Measurements from ENCODE around the gene GAB2.
"Not testable (repeated sequence)": the region's sequence is repeated elsewhere in the genome, so short reads cannot be mapped to it uniquely, and the experiment has no call there.

Gene GAB2

GRCh38 chr11:78197816-78198215, 219.8 kb downstream of the GAB2 start:
- no peak for DNase-seq

GRCh38 chr11:78196661-78197091, 220.9 kb downstream of the GAB2 start:
- DNase-seq = no peak

- DNase-seq = no peak
Measured at GRCh38 chr11:78195917-78196560, 221.6 kb downstream of the GAB2 start.

GRCh38 chr11:78194490-78194889, 223.1 kb downstream of the GAB2 start:
- no peak for DNase-seq

GRCh38 chr11:78193806-78194205, 223.8 kb downstream of the GAB2 start:
- DNase-seq = no peak

GRCh38 chr11:78192911-78193351, 224.7 kb downstream of the GAB2 start:
- no peak for DNase-seq

GRCh38 chr11:78192223-78192719, 225.3 kb downstream of the GAB2 start:
- no peak for DNase-seq

- no peak for DNase-seq
Measured at GRCh38 chr11:78190871-78191538, 226.6 kb downstream of the GAB2 start.

GRCh38 chr11:78190374-78190773, 227.2 kb downstream of the GAB2 start:
- DNase-seq = no peak

- no peak for DNase-seq
Measured at GRCh38 chr11:78189851-78190250, 227.8 kb downstream of the GAB2 start.

GRCh38 chr11:78189174-78189724, 228.4 kb downstream of the GAB2 start:
- no peak for DNase-seq

- DNase-seq = peak; percentile 95
Measured at GRCh38 chr11:78188286-78189173, 229.1 kb downstream of the GAB2 start, which contains the start of the genes KCTD21 and USP35. Gene KCTD21, minus strand, starts transcription at chr11:78188626. Its CDS starts 14,072 bp downstream, at chr11:78174554. Gene USP35, plus strand, starts transcription at chr11:78188919. Its CDS starts 7,327 bp downstream, at chr11:78196246.

- DNase-seq = no peak
Measured at GRCh38 chr11:78187366-78188285, 230.0 kb downstream of the GAB2 start.

GRCh38 chr11:78181185-78181584, 236.4 kb downstream of the GAB2 start:
- DNase-seq = no peak

- DNase-seq = no peak
Measured at GRCh38 chr11:78180751-78181150, 236.9 kb downstream of the GAB2 start.

GRCh38 chr11:78179459-78180071, 238.1 kb downstream of the GAB2 start:
- DNase-seq = no peak

- no peak for DNase-seq
Measured at GRCh38 chr11:78177216-78177615, 240.4 kb downstream of the GAB2 start.

GRCh38 chr11:78176605-78177141, 240.9 kb downstream of the GAB2 start:
- no peak for DNase-seq

- not testable (repeated sequence) for DNase-seq
Measured at GRCh38 chr11:78175862-78176261, 241.8 kb downstream of the GAB2 start.

GRCh38 chr11:78171951-78172350, 245.7 kb downstream of the GAB2 start:
- DNase-seq = no peak
